ENCODE data around the gene FUT4.
"Not testable (repeated sequence)": the region's sequence is repeated elsewhere in the genome, so short reads cannot be mapped to it uniquely, and the experiment has no call there.

Gene FUT4, protein sequence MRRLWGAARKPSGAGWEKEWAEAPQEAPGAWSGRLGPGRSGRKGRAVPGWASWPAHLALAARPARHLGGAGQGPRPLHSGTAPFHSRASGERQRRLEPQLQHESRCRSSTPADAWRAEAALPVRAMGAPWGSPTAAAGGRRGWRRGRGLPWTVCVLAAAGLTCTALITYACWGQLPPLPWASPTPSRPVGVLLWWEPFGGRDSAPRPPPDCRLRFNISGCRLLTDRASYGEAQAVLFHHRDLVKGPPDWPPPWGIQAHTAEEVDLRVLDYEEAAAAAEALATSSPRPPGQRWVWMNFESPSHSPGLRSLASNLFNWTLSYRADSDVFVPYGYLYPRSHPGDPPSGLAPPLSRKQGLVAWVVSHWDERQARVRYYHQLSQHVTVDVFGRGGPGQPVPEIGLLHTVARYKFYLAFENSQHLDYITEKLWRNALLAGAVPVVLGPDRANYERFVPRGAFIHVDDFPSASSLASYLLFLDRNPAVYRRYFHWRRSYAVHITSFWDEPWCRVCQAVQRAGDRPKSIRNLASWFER

GRCh38 chr11:94543695-94544645 is at the start of gene FUT4:
Gene FUT4, plus strand, starts transcription at chr11:94543921. Its CDS starts 213 bp downstream, at chr11:94544134.
- DNase-seq = peak; percentile 63

DNA sequence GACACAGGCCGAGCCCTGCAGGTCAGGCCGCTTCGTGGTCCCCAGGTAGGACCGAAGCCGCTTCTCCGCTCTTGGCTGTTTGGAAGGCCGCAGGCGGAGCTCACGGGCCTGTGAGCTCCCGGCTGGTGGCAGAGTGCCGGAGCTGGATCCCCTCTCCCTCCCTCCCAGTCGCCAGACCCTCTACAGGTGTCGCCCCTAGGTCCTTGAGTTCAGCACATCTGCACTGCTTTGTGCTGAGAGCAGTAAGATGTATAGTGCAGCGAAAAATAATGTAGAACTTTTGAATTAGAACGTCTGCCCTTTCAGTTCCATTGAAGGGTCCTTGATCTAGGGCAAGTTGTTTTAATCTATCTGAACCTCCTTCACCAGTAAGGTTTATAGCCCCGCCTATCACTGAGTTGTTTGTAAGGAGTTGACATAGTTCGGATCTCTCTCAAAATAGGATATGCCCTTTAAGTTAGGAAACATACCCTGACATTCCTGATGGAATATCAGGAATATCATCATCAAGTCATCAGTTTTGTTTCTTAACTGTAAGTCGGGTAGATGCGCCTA is 49.5 kb upstream of the FUT4 start:
- no peak for DNase-seq

- DNase-seq = no peak
Measured at GRCh38 chr11:94500181-94500580, 43.5 kb upstream of the FUT4 start.

- DNase-seq = no peak
Measured at GRCh38 chr11:94501522-94501921, 42.2 kb upstream of the FUT4 start.

- no peak for DNase-seq
Measured at GRCh38 chr11:94504689-94505293, 38.9 kb upstream of the FUT4 start.

GRCh38 chr11:94506513-94506912 is 37.2 kb upstream of the FUT4 start:
- not testable (repeated sequence) for DNase-seq

- no peak for DNase-seq
Measured at GRCh38 chr11:94507485-94507884, 36.2 kb upstream of the FUT4 start.

- peak; percentile 45 for DNase-seq
Measured at GRCh38 chr11:94511932-94512781, 31.6 kb upstream of the FUT4 start, which contains the start of gene C11orf97. Gene C11orf97, plus strand, starts transcription at chr11:94512461. Its CDS starts 68 bp downstream, at chr11:94512529.

GRCh38 chr11:94513091-94513490 is 30.6 kb upstream of the FUT4 start:
- DNase-seq = no peak

- DNase-seq = no peak
Measured at GRCh38 chr11:94515398-94515797, 28.3 kb upstream of the FUT4 start.

GRCh38 chr11:94516725-94517124 is 27.0 kb upstream of the FUT4 start:
- no peak for DNase-seq

- no peak for DNase-seq
Measured at GRCh38 chr11:94518300-94518699, 25.4 kb upstream of the FUT4 start.

- DNase-seq = peak; percentile 17
Measured at GRCh38 chr11:94519478-94520084, 24.1 kb upstream of the FUT4 start.

- no peak for DNase-seq
Measured at GRCh38 chr11:94521684-94522083, 22.0 kb upstream of the FUT4 start.

DNA sequence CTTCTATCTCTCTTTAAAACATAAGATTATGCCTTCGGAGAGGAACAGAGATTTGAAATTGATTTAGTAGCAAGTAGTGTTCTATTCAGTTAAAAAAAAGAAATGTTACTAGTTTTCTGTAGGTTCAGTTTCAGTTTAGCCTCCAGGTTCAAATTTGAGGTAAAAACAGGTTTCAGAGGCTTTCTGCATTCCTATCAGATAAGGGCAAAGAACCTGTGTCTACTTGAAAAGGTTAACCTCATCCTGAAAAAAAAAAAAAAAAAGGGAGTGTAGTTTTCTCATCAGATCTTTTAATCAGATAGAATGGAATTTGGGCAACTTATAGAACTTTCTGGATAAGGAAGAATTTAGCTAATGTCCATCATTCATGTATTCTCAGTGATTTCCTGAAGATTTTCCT is 19.4 kb upstream of the FUT4 start:
- DNase-seq = no peak

GRCh38 chr11:94525546-94526324 is 18.0 kb upstream of the FUT4 start:
- no peak for DNase-seq

GRCh38 chr11:94526645-94527438 is 16.9 kb upstream of the FUT4 start:
- no peak for DNase-seq

DNA sequence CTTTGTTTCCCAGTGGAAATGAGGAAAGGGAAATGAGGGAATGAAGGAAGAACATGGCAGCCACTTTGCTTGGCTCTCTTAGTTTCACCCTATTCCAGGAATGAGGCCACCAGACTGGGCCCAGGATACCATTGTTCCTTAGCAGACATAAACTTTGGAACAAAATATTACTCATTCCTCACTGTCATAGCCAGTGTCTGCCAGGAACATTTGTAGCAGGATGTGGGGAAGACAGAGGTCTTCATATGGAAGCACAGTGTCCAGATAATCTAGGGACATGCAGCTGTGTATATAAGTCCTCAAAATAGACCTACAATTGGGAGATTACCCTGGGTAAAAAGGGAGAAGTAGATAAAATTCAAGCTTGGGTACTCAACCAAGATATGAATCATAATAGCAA is 15.2 kb upstream of the FUT4 start:
- DNase-seq = no peak

DNA sequence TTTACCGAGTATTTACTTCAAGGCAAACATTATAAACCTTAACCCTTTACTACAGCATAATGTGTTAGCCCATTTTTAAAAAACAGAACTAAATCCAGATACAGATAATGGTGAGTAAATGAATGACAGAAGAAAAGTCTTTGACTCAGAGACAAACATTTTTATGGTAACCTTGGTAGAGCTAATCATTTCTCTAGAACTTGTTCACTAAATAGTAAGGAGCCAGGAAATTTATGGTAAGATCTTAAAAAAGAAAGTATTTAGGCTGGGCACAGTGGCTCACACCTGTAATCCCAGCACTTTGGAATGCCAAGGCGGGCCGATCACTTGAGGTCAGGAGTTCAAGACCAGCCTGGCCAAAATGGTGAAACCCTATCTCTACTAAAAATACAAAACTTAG is 11.5 kb upstream of the FUT4 start:
- no peak for DNase-seq

- DNase-seq = no peak
Measured at GRCh38 chr11:94533206-94533605, 10.5 kb upstream of the FUT4 start.

All from activated gamma-delta T cell treated with Interleukin-2 at 50 U/mL for 16 hours (primary cell).